HT-29 (cell line): ENCODE data around the gene SPIRE1. TPM values are rescaled to one million over a fixed set of nuclear protein-coding genes. Genes with fewer than 3 reads are reported as not detected.
"Not testable (repeated sequence)": the region's sequence is repeated elsewhere in the genome, so short reads cannot be mapped to it uniquely, and the experiment has no call there.

Experiments used
- DNase-seq: peaks from one replicate; pipeline ENCODE4 v3.0.0-alpha.2; 2015; ENCODE audit warnings: low spot score
- small RNA-seq: library from RNA; depleted of rRNA; stranded (forward); fragments of <200 nt; gene quantifications from one replicate; pipeline ENCODE3, GENCODE V24; 2014
- total RNA-seq: library from RNA; depleted of rRNA; stranded (reverse); fragments of >200 nt; shearing (Covaris generic); gene quantifications from 2 replicates; pipeline ENCODE4 v1.2.3, GENCODE V29; 2014; rRNA removed

Gene SPIRE1
- total RNA-seq, 1 experiment from 2014 or later, result 2.5 TPM

DNA sequence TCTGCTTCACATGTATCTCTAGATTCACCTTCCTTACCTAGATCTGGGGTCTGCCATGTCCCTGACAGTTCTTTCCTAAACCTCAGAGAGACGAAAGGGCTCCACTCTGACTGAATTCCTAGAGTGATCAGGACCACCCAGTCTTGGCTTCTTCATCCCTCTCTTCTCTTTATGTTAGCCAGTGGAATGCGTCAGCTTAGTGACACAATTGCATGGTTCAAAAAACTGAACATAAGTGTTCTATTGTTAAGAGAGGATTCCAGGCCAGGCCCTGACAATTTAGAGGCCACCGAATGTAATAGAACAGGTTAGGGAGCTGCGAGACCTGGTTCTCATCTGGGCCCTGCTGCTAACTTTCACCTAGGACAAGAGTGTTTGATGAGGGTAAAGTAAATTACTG lies 240.2 kb downstream of the SPIRE1 start:
- DNase-seq, result no peak

DNA sequence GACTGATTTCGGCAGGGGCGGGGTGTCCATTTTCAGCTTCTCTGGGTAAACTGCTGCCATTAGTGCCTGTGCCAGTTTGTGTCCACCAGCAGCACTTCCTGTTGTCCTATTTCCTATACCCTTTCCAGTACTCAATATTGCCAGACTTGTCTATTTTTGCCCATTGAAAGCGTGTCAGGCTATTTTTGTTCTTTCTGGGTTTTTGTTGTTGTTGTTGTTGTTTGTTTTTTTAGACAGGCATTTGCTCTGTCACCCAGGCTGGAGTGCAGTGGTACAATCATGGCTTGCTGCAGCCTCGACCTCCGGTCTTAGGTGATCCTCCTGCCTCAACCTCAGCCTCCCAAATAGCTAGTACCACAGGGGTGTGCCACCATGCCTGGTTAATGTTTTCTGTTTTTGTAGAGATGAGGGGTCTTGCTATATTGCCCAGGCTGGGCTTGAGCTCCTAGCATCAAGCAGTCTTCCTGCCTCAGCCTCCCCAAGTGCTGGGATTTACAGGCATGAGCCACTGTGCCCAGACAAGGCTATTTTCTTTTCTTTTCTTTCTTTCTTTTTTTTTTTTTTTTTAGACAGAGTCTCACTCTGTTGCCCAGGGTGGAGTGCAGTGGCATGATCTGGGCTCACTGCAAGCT lies 241.7 kb downstream of the SPIRE1 start:
- DNase-seq, result no peak

DNA sequence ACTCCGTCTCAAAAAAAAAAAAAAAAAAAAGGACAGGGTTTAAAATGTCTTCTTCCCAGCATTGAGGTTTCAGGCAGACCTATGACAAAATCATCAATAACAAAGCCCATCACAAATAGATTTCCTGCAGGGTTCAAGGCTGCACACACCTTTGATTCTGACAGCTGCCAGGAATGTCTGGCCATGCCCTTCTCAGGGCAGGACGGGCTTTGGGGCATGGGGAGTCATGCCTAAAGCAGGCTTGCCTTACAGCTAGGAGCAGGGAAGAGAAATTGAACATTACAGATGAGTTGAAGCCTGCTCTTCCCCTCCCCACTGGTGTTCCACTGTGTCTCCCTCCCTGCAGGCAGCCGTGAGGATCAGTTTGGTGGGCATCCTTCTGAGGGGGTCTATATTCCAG lies 246.5 kb downstream of the SPIRE1 start:
- DNase-seq, result no peak

DNA sequence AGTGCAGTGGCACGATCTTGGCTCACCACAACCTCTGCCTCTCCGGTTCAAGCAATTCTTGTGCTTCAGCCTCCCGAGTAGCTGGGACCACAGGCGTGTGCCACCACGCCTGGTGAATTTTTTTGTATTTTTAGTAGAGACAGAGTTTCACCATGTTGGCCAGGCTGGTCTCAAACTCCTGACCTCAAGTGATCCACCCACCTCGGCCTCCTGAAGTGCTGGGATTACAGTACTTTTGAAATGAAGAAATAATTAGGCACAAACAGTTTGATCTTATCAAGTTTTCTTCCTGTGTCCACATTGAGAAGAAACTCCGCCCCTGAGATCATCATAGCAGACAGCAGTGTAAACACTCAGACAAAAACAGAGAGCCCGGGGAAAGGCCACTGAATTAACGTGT lies 247.2 kb downstream of the SPIRE1 start:
- not testable (repeated sequence) for DNase-seq

DNA sequence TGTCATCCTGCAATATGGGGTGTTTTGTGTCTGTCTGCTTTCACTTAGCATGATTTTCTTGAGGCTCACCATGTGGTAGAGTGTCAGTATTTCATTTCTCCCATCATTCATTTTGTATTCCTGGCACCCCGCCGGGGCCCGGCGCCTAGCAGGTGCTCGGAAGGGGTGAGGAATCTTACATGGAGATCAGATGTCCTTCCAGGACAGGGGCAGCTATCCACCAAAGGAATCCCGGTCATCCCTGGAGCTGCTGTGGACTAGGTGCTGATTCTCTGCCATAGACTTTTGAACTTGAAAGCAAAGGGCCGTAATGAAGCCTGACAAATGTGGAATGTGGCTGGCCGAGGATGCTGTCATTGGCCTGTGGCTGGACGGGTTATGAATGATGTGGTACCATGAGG lies 247.8 kb downstream of the SPIRE1 start:
- DNase-seq, result no peak

DNA sequence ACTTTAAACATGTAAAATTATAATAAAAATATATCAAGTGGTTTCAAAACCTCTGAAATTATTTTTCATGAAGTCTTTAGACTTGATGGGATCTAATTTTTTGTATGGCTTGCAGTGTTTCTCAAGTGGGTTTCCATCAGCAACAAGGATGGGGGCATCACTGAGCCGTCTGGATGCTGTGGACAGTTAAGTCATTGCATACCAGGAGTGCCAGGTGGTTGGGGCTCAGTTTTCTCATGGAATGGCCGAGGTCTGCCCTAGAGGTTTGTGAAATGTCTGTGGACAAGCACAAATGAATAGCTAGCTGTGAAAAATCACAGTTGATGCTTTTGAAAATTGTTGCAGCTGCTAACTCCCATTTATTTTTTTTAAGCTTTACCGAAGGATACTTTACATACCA lies 248.4 kb downstream of the SPIRE1 start:
- DNase-seq, result no peak

DNA sequence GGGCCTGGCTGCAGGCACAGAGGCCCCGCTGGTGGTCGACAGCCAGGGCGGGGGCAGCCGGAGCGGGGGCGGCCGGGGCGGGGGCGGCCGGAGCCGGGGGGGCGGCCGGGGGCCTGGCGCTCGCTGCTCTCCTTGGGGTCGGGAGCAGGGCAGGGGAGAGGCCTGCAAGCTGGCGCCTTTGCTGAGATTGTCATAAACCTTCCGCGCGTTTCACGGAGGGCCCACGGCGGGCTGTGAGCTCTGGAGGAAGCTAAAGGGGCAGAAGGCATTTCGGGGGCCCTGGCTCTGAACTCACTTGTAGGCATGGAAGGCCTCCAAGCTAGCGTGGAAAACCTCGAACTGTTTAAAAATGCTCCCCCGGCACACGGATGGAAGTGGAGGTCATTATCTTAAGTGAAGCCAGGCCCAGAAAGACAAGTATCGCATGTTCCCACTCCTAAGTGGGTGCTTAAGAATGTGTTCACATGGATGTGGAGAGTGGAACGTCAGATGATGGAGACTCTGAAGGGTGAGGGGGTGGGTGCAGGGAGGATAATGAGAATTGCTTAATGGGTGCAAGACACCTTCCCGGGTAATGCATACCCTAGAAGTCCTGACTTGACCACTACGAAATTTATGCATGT lies 249.5 kb downstream of the SPIRE1 start:
- peak; percentile 35 for DNase-seq

DNA sequence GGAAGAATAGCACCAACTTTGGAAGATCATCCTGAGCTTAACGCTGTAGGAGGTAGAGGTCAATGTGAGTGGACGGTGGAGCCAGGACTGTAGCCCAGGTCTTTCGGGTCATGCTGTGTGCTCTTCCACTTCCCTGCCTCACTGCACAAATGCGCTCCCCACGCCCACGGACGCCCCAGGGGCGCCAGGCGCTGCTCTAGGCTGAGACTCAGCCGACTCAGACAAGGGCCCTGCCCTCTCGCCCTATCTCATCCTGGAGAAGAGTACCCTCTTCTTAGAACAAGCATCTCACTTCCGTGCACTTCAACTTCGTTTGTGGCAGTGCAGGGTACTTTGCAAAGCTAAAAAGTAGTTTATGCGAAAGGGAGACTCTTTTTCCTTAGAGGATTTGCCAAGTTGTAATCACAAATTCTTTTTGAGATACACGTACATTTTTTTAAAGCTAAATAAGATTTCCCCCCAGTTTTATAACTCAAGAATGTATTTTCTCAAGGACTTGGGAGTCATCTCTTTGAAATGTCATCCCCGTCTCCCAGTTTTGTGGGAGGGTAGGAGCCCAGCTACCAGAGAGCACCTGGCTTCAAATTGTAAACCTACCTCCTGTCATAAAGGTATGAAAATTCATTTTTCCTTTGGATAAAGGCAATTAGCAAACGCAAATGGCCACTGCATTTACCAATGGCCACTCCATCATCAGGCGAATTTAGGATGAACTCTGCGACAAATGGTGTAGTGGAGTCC lies 251.4 kb downstream of the SPIRE1 start:
- DNase-seq, result no peak

DNA sequence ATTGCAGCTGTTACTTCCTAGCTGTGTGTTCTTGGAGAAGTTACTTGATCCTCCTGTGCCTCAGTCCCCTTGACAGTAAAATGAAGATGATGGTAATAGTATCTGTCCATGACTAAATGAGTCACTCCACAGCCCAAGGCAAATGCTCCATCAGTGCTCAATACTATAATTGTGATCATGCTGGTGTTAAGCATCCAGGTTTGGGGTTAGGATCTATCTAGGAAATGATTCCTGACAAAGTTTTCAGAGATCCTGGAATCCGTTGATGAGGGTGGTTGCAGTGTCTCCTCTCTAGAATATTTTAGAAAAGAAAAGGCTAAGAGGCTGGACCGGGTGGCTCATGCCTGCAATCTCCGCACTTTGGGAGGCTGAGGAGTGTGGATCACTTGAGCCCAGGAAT lies 252.8 kb downstream of the SPIRE1 start:
- no peak for DNase-seq

DNA sequence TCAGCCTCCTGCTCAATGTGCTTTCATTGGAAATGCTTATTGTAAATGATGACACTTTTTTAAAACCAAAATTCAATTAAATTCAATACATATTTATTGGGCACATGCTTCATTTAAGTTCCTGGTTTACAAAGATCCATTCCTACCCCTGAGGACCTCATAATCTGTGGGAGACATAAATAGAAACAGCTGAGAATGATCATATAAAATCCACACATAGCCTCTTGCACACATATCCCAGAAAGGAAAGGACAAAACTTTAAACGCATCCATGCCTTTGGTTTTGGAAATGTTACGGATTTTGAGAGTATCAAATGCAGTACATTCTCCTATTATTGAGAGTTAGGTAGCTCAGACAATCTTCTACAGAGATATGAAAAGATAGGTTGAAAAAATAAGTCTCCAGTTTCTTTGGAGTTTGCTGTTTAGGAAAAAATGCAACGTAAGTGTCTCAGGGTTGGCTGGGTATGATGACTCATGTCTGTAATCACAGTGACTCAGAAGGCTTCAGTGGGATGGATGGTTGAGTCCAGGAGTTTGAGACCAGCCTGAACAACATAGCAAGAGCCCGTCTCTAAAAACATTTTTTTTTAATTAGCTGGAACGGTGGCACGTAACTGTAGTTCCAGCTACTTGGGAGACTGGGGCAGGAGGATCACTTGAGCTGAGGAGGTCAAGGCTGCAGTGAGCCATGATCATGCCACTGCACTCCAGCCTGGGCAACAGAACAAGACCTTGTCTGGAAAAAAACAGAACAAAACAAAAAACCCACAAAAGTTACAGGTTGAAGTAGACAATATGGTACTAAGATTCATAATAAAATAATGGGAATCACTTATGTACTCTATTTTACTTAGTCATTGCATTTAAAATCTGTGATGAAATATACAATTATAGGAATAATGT lies 254.1 kb downstream of the SPIRE1 start:
- no peak for DNase-seq

DNA sequence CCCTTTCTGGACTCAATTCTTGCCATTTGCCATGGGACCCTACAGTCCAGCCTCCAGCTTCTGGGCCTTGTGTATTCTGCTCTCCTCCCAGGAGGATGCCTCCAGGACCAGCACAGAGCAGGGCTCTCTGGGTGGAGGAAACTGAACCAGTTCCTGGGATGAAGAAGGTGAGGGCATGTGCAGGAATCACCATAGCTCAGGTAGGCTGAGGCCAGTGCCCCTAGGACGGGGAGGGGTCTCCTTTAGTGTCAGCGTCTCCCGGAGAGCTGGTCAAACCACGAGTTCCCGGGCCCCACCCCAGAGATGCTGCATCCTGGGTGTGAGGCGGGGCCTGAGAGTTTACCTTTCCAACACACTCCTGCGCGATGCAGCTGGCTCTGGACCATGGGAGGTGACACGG lies 256.0 kb downstream of the SPIRE1 start:
- DNase-seq, result no peak

DNA sequence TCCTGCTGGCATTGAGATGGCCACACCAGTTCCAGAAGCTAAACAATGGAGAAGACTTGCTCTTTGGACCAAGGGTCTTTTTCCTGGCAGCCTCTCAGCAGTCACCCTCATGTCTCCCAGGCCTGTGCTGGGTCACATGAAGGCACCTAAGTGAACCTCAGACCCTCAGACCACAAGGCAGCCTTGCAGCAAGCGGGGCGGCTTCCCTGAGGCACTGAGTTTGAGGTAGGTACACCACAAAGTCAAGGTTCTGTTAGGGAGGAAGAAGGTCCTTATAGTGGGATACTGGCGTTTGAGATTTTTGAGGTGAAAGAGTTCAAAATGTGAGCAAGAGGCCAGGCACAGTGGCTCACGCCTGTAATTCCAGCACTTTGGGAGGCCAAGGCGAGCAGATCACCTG lies 258.7 kb downstream of the SPIRE1 start:
- DNase-seq, result no peak

DNA sequence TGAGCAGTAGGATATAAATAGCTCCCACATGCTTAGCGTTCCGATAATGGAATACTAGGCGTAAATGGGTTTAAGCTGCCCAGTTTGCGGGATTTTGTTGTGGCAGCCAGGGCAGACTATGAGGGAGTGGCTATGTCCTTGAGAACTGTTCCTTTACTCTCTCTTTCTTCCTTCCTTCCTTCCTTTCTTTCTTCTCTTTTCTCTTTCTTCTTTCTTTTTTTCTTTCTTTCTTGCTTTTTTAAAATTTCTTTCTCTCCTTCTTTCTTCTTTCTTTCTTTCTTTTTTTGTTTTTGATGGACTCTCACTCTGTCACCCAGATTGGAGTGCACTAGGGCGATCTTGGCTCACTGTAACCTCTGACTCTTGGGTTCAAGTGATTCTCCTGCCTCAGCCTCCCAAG lies 259.3 kb downstream of the SPIRE1 start:
- DNase-seq, result no peak

DNA sequence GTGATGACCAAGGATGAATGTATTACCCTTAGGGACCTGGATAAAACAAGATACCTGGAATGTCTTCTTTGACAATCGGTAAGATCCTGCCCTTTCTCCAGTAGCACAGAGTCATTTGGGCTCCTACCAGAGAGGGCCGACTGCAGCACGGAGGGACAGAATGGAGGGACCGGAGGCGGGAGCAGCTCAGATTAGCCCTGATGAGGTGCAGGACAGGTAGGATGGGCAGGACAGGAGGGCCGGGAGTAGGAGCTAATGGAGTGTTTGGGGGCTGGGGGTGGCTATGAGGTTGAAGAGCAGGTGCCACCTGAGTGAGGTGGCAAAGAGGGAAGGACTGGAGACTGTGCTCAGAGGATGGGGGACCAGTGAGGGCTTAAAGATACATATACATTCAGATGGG lies 260.1 kb downstream of the SPIRE1 start:
- no peak for DNase-seq

DNA sequence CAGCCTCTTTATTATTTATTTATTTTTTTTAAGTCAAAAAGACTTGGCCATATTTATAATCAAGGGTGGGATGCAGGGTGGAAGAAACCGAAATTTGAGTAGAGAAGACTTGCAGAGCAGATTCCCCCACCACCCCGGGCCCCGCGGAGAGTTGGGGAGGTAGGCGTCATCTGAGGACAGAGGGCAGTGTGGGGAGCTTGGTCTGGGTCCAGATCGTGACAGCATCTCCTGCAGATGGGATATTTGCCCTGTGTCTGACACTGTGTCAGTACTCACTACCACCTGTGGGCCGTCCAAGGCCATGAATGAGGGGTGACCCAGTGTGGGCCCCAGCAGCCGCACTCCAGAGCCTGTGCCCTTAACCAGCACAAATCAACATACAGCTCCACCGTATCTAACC lies 260.7 kb downstream of the SPIRE1 start:
- DNase-seq, result no peak

Small RNAs within 50 kb of the gene (small RNA-seq; reads per million reads assigned to genes)
- not detected for gene RNU7-129P

Other genes with a start within 250 kb of the SPIRE1 start
- gene CEP76, start 44.6 kb upstream of the SPIRE1 start, total RNA-seq, result 31.3 and 40.4 TPM in 2 replicates
- 55.7 and 84.8 TPM in 2 replicates for gene PSMG2, start 44.9 kb upstream of the SPIRE1 start, total RNA-seq
- 22.1 and 27.7 TPM in 2 replicates for gene PTPN2, start 226.1 kb upstream of the SPIRE1 start, total RNA-seq